ENCODE results near the gene FRAT2. TPM values are rescaled to one million over a fixed set of nuclear protein-coding genes. Genes with fewer than 3 reads are reported as not detected.
"Not testable (repeated sequence)": the region's sequence is repeated elsewhere in the genome, so short reads cannot be mapped to it uniquely, and the experiment has no call there.

The FRAT2 gene
- total RNA-seq, 1 donor from 2014 or later: 18.6 TPM

DNA sequence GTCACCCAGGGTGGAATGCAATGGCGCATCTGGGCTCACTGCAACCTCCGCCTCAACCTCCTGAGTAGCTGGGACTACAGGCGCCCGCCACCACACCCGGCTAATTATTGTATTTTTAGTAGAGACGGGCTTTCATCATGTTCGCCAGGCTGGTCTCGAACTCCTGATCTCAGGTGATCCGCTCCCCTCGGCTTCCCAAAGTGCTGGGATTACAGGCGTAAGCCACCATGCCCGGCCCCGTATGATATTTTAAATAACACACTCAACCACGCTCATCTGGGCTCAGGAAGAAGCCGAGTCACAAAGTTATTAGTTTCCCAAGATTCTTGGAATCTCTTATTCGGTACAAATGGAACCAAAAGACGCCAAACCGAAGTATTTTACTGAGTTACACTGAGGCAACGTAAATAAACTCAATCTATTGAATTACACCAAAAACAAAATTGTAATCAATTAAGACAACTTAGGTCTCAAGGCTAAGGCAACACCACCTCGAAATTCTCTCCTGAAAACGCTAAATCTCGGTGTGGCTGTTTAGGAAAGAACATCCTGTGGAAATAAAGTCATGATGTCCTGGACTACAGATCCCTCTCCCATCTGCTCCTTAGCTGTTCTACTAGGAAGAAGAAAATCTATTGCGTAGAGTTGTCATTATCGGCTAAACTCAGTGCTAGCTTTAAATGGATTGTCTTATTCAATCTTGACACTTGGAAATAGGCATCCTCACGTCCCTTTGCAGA lies 43.0 kb downstream of the FRAT2 start:
- no peak for DNase-seq (ENCODE audit: low spot score)

DNA sequence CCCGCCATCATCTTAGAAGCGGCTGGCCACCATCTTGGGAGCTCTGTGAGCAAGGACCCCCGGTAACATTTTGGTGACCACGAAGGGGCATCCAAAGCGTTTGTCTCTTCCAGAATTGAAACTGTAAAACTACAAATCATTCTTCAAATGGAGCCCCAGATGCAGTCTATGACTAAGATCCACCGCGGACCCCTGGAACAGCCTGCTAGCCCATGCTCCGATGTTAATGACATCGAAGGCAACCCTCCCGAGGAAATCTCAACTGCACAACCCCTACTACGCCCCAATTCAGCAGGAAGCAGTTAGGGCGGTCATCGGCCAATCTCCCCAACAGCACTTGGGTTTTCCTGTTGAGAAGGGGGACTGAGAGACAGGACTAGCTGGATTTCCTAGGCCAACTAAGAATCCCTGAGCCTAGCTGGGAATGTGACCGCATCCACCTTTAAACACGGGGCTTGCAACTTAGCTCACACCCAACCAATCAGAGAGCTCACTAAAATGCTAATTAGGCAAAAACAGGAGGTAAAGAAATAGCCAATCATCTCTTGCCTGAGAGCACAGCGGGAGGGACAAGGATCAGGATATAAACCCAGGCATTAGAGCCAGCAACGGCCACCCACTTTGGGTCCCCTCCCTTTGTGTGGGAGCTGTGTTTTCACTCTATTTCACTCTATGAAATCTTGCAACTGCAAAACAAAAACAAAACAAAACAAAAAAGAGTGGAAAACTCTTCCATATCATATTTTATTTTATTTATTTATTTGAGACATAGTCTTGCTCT lies 43.8 kb downstream of the FRAT2 start:
- not testable (repeated sequence) for DNase-seq (ENCODE audit: low spot score)

DNA sequence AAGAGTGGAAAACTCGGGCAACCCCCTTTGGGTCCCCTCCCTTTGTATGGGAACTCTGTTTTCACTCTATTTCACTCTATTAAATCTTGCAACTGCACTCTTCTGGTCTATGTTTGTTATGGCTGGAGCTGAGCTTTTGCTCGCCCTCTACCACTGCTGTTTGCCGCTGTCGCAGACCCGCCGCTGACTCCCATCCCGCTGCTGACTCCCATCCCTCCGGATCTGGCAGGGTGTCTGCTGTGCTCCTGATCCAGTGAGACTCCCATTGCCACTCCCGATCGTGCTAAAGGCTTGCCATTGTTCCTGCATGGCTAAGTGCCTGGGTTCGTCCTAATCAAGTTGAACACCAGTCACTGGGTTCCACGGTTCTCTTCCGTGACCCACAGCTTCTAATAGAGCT lies 44.5 kb downstream of the FRAT2 start:
- DNase-seq (ENCODE audit: low spot score): not testable (repeated sequence)

Other genes starting within 250 kb of the FRAT2 start
- gene SLIT1, start 148.8 kb downstream of the FRAT2 start, total RNA-seq: 0.40 TPM
- gene ARHGAP19, start 42.1 kb downstream of the FRAT2 start, total RNA-seq: 10.9 TPM
- 9.4 TPM for gene FRAT1, start 15.5 kb downstream of the FRAT2 start, total RNA-seq
- gene RRP12, start 66.6 kb upstream of the FRAT2 start, total RNA-seq: 20.9 TPM
- gene PGAM1, start 91.5 kb upstream of the FRAT2 start, total RNA-seq: 270 TPM
- gene EXOSC1, start 111.3 kb upstream of the FRAT2 start, total RNA-seq: 33.8 TPM
- 37.4 TPM for gene ZDHHC16, start 111.4 kb upstream of the FRAT2 start, total RNA-seq
- 48.1 TPM for gene MMS19, start 163.7 kb upstream of the FRAT2 start, total RNA-seq
- gene UBTD1, start 164.2 kb upstream of the FRAT2 start, total RNA-seq: 13.8 TPM
- 2.3 TPM for gene ANKRD2, start 238.1 kb upstream of the FRAT2 start, total RNA-seq
- 13.3 TPM for gene HOGA1, start 249.7 kb upstream of the FRAT2 start, total RNA-seq

All from mucosa of gallbladder (tissue), 1 donor.